ENCODE data around the gene VCL. TPM values are rescaled to one million over a fixed set of nuclear protein-coding genes. Genes with fewer than 3 reads are reported as not detected.
"Not testable (repeated sequence)": the region's sequence is repeated elsewhere in the genome, so short reads cannot be mapped to it uniquely, and the experiment has no call there.

The VCL gene
- total and polyA plus RNA-seq, 5 donors: 74.6 to 246 (median 216) TPM

DNA sequence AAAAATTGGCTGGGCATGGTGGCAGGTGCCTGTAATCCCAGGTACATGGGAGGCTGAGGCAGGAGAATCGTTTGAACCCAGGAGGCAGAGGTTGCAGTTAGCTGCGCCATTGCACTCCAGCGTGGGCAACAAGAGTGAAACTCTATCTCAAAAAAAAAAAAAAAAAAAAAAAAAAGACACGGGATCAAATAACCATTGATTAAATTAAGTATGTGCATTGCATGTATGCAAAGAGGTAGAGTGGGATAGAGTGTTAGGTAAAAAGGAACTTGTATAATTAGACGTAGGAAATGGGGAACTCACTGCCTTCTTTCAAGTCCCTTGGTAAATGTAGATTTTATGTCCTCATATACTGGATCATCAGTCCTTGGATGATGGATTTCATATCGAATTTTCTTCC lies 13.1 kb downstream of the VCL start:
- intact Hi-C loops (cut with DNase I): loop anchor here in 1 of 4 donors (10.0 kb wide), 1 partner anchor 54 kb away; no protein-coding TSS in a partner anchor
- Histone ChIP-seq H3K27ac (ENCODE audit: low read length) (no peak overlapping the region), H3K27me3 (ENCODE audit: control insufficient read depth, insufficient read depth) (no peaks in the 10 kb centered on the region), H3K9me3 (ENCODE audit: control insufficient read depth, low read length) (no peaks in the 10 kb centered on the region), H3K4me3 (ENCODE audit: low read length) (no peak overlapping the region), H3K4me1 (ENCODE audit: control insufficient read depth, insufficient read depth, low read length) (peaks cover 4% of the 10 kb centered on the region)
- no peak for ATAC-seq
- DNase-seq: no peak
- WGBS: 83% methylated on average over 6 of the region's 6 CpGs

DNA sequence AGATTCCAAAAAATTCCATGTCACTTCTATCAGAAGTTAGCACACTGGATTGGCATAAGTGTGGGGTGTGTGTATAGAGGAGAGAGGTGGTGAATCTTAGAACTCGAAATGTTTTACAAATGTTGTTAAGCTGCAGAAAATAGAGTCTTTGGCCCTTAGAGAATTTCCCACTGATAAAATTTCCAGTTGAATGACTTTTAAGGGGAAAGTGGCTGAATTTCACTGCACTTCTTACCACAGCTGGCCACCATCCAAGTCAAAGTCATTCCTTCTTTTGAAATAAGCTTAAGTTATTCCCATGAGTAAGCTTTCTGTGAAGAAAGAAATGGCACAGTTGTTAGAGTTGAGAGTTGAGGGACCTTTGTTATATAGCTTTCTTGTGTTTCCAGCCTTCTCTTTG lies 13.9 kb downstream of the VCL start:
- DNase-seq: peak in 1 of 3 donors; percentile 31
- 34% methylated on average over 1 of the region's 1 CpG for WGBS
- intact Hi-C loops (cut with DNase I): loop anchor here in 1 of 4 donors (10.0 kb wide), 1 partner anchor 53 kb away; no protein-coding TSS in a partner anchor
- H3K27ac ChIP-seq (ENCODE audit: low read length): no peak overlapping the region
- H3K4me1 ChIP-seq (ENCODE audit: control insufficient read depth, insufficient read depth, low read length): peaks cover 4% of the 10 kb centered on the region
- no peak overlapping the region for H3K4me3 ChIP-seq (ENCODE audit: low read length)
- H3K9me3 ChIP-seq (ENCODE audit: control insufficient read depth, low read length): no peaks in the 10 kb centered on the region
- ATAC-seq: peak; percentile 44 to 55
- H3K27me3 ChIP-seq (ENCODE audit: control insufficient read depth, insufficient read depth): no peaks in the 10 kb centered on the region

DNA sequence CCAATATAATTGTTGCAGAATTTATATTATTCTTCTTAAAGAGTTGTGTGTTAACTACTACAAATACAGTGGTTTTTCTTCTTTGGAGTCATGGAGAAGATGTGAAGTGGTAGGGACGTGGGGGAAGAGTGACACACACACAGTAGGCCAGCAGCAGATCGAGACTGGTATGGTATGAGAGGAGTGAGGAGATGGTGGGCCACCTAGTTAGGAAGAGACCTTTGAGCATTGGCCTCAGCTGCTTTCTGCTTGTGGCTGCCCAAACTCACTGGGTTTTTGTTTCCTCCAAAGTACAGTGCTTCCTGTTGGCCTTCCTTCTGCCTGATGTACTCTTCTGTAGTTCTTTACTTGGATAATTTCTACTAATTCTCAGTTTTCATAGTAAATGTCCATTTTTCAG lies 14.6 kb downstream of the VCL start:
- Histone ChIP-seq H3K4me1 (ENCODE audit: control insufficient read depth, insufficient read depth, low read length) (peaks cover 4% of the 10 kb centered on the region), H3K27ac (ENCODE audit: low read length) (no peak overlapping the region), H3K4me3 (ENCODE audit: low read length) (no peak overlapping the region), H3K27me3 (ENCODE audit: control insufficient read depth, insufficient read depth) (no peaks in the 10 kb centered on the region), H3K9me3 (ENCODE audit: control insufficient read depth, low read length) (no peaks in the 10 kb centered on the region)
- intact Hi-C loops (cut with DNase I): loop anchor here in 1 of 4 donors (10.0 kb wide), 1 partner anchor 52 kb away; no protein-coding TSS in a partner anchor
- peak in 1 of 2 donors; percentile 27 for ATAC-seq
- no peak for DNase-seq
- 74% methylated on average over 2 of the region's 2 CpGs for WGBS

DNA sequence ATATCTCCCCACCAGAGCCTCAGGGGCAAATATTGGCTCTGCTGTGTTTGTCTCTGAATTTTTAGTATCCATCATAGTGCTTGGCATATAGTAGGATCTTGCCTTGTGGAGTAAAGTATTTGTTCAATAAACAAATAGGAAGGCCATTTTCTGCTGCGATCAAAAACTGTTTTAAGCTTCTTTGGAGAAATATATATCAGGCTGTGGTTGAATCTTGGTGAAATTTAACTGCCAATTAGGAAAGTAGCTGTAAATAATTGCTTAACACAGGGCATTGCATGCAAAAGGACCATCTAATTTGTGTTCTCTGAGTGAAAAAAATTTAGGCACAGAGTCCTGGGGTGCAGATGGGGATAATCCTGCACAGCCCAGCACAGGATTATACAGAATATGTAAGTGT lies 15.1 kb downstream of the VCL start:
- peaks cover 7% of the 10 kb centered on the region for H3K4me1 ChIP-seq (ENCODE audit: control insufficient read depth, insufficient read depth, low read length)
- intact Hi-C loops (cut with DNase I): loop anchor here in 1 of 4 donors (10.0 kb wide), 1 partner anchor 52 kb away; no protein-coding TSS in a partner anchor
- ATAC-seq (no peak), DNase-seq (no peak)
- H3K27me3 ChIP-seq (ENCODE audit: control insufficient read depth, insufficient read depth): no peaks in the 10 kb centered on the region
- no peaks in the 10 kb centered on the region for H3K9me3 ChIP-seq (ENCODE audit: control insufficient read depth, low read length)
- 87% methylated on average over 1 of the region's 1 CpG for WGBS
- no peak overlapping the region for H3K4me3 ChIP-seq (ENCODE audit: low read length)
- H3K27ac ChIP-seq (ENCODE audit: low read length): no peak overlapping the region

DNA sequence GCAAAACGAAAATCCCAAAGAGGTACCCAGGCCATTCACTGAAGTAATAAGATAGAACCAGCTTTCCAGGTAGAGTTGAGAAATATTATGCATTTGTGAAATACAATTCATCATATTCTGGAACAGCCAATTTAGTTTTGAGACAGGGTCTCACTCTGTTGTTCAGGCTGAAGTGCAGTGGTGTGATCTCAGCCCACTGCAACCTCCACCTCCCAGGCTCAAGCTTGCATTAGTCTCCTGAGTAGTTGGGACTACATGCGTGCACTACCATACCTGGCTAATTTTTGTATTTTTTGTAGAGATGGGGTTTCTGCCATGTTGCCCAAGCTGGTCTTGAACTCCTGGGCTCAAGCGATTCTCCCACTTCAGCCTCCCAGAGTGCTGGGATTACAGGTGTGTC lies 16.7 kb downstream of the VCL start:
- not testable (repeated sequence) for H3K27ac ChIP-seq (ENCODE audit: low read length); H3K27me3 ChIP-seq (ENCODE audit: control insufficient read depth, insufficient read depth); ATAC-seq; H3K9me3 ChIP-seq (ENCODE audit: control insufficient read depth, low read length); H3K4me3 ChIP-seq (ENCODE audit: low read length); DNase-seq
- WGBS: 90% methylated on average over 3 of the region's 3 CpGs
- peaks cover 10% of the 10 kb centered on the region for H3K4me1 ChIP-seq (ENCODE audit: control insufficient read depth, insufficient read depth, low read length)
- intact Hi-C loops (cut with DNase I): loop anchor here in 1 of 4 donors (10.0 kb wide), 1 partner anchor 50 kb away; no protein-coding TSS in a partner anchor

DNA sequence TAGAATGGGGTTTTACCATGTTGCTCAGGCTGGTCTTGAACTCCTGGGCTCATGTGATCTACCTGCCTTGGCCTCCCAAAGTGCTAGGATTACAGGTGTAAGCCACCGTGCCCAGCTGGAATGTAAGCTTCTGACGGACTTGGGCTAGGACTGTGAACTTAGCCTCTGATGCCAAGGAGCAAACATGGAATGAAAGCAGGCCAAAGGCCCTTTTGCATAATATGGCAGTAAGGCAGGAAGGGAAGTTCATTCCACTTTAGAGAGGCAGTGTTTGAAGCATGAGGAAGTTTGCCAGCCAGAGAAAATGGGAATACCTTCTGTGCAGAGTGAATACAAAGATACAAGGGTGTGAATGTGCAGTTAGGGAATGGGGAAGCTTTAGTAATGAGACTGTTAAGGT lies 20.3 kb downstream of the VCL start:
- 45% methylated on average over 2 of the region's 2 CpGs for WGBS
- Histone ChIP-seq H3K9me3 (ENCODE audit: control insufficient read depth, low read length) (no peaks in the 10 kb centered on the region), H3K4me1 (ENCODE audit: control insufficient read depth, insufficient read depth, low read length) (peaks cover 6% of the 10 kb centered on the region), H3K4me3 (ENCODE audit: low read length) (no peak overlapping the region), H3K27ac (ENCODE audit: low read length) (no peak overlapping the region), H3K27me3 (ENCODE audit: control insufficient read depth, insufficient read depth) (no peaks in the 10 kb centered on the region)
- ATAC-seq (peak in 1 of 2 donors; percentile 38), DNase-seq (no peak)
- intact Hi-C loops (cut with DNase I): loop anchor here in 1 of 4 donors (10.0 kb wide), 1 partner anchor 47 kb away; no protein-coding TSS in a partner anchor

DNA sequence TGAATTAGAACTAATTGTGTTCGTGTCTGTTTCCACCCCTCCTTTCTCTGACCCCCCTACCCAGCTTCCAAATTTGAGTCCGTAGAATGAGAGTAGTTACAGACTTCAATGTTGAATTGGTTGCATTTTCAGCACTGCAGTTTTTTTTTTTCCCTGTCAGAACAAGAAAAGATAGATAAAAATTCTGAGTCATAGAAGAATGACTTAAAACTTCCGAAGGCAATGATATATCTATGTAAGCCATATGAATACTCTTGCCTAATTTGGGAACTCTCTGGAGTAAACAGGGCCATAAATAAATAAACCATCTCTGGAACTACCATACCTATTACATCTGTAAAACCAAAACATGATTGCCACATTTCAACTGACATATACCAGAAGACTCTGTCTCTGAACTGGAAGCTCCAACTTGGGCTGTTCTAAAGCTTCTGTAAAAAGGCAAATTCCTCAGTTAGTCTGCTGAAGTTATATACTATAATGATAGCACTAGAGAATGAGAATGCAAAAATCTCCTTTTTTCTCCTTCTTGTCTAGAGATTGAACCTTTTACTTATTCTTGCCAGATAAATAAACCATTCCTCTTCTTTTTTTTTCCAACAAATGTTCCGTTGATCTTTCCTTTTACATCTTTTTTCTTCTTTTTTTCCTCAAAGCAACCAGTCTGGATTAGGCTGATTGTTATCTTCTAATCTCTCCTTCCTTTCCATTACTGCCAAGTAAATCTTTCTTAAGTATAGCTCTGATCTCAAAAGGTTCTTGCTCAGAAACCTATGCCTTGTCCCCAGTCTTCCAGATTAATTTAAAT lies 23.5 kb downstream of the VCL start:
- peaks cover 17% of the 10 kb centered on the region for H3K4me1 ChIP-seq (ENCODE audit: control insufficient read depth, insufficient read depth, low read length)
- DNase-seq: no peak
- H3K27ac ChIP-seq (ENCODE audit: low read length): no peak overlapping the region
- no peak overlapping the region for H3K4me3 ChIP-seq (ENCODE audit: low read length)
- H3K27me3 ChIP-seq (ENCODE audit: control insufficient read depth, insufficient read depth): no peaks in the 10 kb centered on the region
- no peaks in the 10 kb centered on the region for H3K9me3 ChIP-seq (ENCODE audit: control insufficient read depth, low read length)
- no peak for ATAC-seq
- 34% methylated on average over 4 of the region's 4 CpGs for WGBS
- intact Hi-C loops (cut with DNase I): no loop called here

DNA sequence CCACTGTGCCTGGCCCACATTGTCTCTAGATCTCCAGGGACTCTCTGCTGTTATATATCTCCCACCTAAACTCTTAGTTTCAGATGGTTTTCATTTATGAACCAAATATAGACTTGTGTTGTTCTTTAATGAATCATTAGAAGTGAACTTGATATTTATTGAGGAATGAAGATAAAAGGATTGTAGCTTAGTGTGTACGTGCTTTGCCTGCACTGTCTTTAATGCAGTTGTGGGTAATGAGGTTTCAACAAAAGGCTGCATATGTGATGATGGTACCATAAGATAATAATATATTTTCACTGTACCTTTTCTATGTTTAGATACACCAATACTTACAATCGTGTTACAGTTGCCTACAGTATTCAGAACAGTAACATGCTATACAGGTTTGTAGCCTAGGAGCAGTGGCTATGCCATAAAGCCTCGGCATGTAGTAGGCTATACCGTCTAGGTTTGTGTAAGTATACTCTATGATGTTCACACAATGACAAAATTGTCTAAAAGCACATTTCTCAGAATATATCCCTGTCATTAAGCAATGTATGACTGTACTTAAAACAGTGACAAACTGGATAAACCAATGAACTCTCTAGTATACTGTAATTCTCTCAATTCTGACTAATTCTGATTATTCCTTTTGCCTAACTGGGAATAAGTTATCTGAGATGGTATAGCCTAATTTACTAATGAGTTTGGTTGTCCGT lies 25.2 kb downstream of the VCL start:
- 63% methylated on average over 5 of the region's 5 CpGs for WGBS
- no peaks in the 10 kb centered on the region for H3K9me3 ChIP-seq (ENCODE audit: control insufficient read depth, low read length)
- ATAC-seq: no peak
- H3K4me1 ChIP-seq (ENCODE audit: control insufficient read depth, insufficient read depth, low read length): peaks cover 14% of the 10 kb centered on the region
- DNase-seq: no peak
- H3K4me3 ChIP-seq (ENCODE audit: low read length): no peak overlapping the region
- H3K27ac ChIP-seq (ENCODE audit: low read length): no peak overlapping the region
- intact Hi-C loops (cut with DNase I): no loop called here
- H3K27me3 ChIP-seq (ENCODE audit: control insufficient read depth, insufficient read depth): no peaks in the 10 kb centered on the region

DNA sequence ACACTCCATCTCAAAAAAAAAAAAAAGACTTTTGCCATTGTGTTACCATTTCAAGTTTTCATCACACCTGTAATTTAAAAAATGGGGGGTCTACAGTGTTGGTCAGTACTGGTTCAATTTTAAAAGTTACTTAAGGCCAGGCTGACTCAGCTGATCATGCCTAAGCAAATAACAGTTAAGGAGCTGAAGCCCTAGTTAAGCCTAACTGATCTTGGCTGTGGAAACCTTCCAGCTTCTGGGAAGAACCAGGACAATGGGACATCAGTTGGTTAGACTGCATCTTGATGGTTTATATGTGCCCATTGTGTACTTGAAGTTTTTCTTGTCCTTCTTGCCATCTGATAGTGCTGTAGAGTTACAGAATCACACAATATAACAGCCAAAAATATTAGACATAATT lies 26.7 kb downstream of the VCL start:
- peaks cover 13% of the 10 kb centered on the region for H3K4me1 ChIP-seq (ENCODE audit: control insufficient read depth, insufficient read depth, low read length)
- H3K4me3 ChIP-seq (ENCODE audit: low read length): no peak overlapping the region
- no peak for DNase-seq
- intact Hi-C loops (cut with DNase I): no loop called here
- no peak for ATAC-seq
- no peaks in the 10 kb centered on the region for H3K27me3 ChIP-seq (ENCODE audit: control insufficient read depth, insufficient read depth)
- no peak overlapping the region for H3K27ac ChIP-seq (ENCODE audit: low read length)
- H3K9me3 ChIP-seq (ENCODE audit: control insufficient read depth, low read length): no peaks in the 10 kb centered on the region

DNA sequence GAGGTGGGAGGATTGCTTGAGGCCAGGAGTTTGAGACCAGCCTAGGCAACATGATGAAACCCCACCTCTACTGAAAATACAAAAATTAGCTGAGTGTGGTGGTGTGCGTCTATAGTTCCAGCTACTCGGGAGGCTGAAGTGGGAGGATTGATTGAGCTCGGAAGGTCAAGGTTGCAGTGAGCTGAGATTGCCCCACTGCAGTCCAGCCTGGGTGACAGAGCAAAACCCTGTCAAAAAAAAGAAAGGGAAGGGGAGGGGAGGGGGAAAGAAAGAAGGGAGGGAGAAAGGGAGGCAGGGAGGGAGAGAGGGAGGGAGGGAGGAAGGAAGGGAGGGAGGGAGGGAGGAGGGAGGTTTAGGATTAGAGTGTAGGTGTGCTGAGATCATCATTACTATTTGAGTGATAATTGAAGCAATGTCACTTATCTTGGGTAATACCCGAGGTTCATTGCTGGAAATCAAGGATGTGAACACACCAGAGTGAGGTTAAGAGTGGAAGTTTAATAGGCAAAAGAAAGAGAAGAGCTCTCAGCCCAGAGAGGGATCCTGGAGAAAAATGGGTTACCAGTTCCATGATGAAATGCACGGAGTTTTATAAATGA lies 27.6 kb downstream of the VCL start:
- no peak for DNase-seq
- ATAC-seq: no peak
- WGBS: 61% methylated on average over 5 of the region's 5 CpGs
- Histone ChIP-seq H3K4me3 (ENCODE audit: low read length) (no peak overlapping the region), H3K9me3 (ENCODE audit: control insufficient read depth, low read length) (no peaks in the 10 kb centered on the region), H3K27me3 (ENCODE audit: control insufficient read depth, insufficient read depth) (no peaks in the 10 kb centered on the region), H3K4me1 (ENCODE audit: control insufficient read depth, insufficient read depth, low read length) (peaks cover 13% of the 10 kb centered on the region), H3K27ac (ENCODE audit: low read length) (no peak overlapping the region)
- intact Hi-C loops (cut with DNase I): no loop called here

Measured in right cardiac atrium (tissue), 5 donors.